Measurements from ENCODE around the gene C1QA. TPM values are rescaled to one million over a fixed set of nuclear protein-coding genes. Genes with fewer than 3 reads are reported as not detected.

The C1QA gene
- total and polyA plus RNA-seq, 2 of the 13 experiments (the other 11 are each of a cell fraction or from before 2014, with no cell fraction given) = not detected

DNA sequence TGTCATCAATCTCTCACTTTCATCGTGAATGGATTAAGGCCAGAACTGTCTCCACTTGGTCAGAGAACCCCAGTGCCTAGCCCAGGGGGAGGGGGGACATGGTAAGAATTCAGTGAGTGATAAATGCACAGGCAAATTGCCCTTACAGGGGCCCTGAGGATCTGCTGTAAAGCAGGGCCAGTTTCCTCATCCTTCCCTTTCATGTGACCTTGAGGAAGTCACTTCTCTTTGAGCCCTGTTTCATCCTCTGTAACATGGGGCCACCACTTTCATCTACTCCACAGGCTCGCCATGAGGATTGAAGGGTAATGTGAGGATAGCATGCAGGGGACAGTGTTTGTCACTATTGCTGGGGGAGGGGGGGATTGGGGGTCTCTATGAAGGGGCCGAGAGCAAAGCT is 28.1 kb upstream of the C1QA start:
- TF ChIP-seq ATAD3A (CRISPR knock-in tag; IDR thresholded peaks at IDR 0.05) (no peak), ZNF562 (CRISPR knock-in tag; IDR thresholded peaks at IDR 0.05; ENCODE audit: borderline replicate concordance) (no peak), ZNF20 (CRISPR knock-in tag; IDR thresholded peaks at IDR 0.05) (no peak), U2AF1 (optimal IDR thresholded peaks at IDR 0.05; ENCODE audit: low read depth, low read length) (no peak), ZNF678 (CRISPR knock-in tag; IDR thresholded peaks at IDR 0.05) (no peak), GFI1 (CRISPR knock-in tag; IDR thresholded peaks at IDR 0.05; ENCODE audit: borderline replicate concordance) (no peak), THAP11 (CRISPR knock-in tag; IDR thresholded peaks at IDR 0.05) (no peak), SALL2 (CRISPR knock-in tag; IDR thresholded peaks at IDR 0.05) (no peak), ZNF256 (CRISPR knock-in tag; conservative IDR thresholded peaks at IDR 0.05) (no peak), NR2F2 (IDR thresholded peaks at IDR 0.05; ENCODE audit: borderline replicate concordance, low read depth) (no peak), IKZF1 (IDR thresholded peaks at IDR 0.05) (no peak), ZMYM2 (CRISPR knock-in tag; IDR thresholded peaks at IDR 0.05) (no peak)
- TF ChIP-seq, protein P1, sequence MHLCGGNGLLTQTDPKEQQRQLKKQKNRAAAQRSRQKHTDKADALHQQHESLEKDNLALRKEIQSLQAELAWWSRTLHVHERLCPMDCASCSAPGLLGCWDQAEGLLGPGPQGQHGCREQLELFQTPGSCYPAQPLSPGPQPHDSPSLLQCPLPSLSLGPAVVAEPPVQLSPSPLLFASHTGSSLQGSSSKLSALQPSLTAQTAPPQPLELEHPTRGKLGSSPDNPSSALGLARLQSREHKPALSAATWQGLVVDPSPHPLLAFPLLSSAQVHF (CRISPR knock-in tag; IDR thresholded peaks at IDR 0.05) = no peak
- TF ChIP-seq, protein P2, sequence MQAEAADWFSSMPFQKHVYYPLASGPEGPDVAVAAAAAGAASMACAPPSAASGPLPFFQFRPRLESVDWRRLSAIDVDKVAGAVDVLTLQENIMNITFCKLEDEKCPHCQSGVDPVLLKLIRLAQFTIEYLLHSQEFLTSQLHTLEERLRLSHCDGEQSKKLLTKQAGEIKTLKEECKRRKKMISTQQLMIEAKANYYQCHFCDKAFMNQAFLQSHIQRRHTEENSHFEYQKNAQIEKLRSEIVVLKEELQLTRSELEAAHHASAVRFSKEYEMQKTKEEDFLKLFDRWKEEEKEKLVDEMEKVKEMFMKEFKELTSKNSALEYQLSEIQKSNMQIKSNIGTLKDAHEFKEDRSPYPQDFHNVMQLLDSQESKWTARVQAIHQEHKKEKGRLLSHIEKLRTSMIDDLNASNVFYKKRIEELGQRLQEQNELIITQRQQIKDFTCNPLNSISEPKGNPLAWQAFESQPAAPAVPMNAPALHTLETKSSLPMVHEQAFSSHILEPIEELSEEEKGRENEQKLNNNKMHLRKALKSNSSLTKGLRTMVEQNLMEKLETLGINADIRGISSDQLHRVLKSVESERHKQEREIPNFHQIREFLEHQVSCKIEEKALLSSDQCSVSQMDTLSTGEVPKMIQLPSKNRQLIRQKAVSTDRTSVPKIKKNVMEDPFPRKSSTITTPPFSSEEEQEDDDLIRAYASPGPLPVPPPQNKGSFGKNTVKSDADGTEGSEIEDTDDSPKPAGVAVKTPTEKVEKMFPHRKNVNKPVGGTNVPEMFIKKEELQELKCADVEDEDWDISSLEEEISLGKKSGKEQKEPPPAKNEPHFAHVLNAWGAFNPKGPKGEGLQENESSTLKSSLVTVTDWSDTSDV (CRISPR knock-in tag; IDR thresholded peaks at IDR 0.05) = no peak
- TF ChIP-seq, protein P3, sequence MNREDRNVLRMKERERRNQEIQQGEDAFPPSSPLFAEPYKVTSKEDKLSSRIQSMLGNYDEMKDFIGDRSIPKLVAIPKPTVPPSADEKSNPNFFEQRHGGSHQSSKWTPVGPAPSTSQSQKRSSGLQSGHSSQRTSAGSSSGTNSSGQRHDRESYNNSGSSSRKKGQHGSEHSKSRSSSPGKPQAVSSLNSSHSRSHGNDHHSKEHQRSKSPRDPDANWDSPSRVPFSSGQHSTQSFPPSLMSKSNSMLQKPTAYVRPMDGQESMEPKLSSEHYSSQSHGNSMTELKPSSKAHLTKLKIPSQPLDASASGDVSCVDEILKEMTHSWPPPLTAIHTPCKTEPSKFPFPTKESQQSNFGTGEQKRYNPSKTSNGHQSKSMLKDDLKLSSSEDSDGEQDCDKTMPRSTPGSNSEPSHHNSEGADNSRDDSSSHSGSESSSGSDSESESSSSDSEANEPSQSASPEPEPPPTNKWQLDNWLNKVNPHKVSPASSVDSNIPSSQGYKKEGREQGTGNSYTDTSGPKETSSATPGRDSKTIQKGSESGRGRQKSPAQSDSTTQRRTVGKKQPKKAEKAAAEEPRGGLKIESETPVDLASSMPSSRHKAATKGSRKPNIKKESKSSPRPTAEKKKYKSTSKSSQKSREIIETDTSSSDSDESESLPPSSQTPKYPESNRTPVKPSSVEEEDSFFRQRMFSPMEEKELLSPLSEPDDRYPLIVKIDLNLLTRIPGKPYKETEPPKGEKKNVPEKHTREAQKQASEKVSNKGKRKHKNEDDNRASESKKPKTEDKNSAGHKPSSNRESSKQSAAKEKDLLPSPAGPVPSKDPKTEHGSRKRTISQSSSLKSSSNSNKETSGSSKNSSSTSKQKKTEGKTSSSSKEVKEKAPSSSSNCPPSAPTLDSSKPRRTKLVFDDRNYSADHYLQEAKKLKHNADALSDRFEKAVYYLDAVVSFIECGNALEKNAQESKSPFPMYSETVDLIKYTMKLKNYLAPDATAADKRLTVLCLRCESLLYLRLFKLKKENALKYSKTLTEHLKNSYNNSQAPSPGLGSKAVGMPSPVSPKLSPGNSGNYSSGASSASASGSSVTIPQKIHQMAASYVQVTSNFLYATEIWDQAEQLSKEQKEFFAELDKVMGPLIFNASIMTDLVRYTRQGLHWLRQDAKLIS (CRISPR knock-in tag; IDR thresholded peaks at IDR 0.05) = no peak
- FAIRE-seq = no peak

More for the DNA sequence above, 28.1 kb upstream of the C1QA start:
- H3K4me3 ChIP-seq (replicated peaks in 1 of 3; ENCODE audit: insufficient read depth in 1 of 3, low read depth in 2 of 3, low read length in 3 of 3) = no peak overlapping the region
- ATAC-seq (no peak), DNase-seq (ENCODE audit: low spot score) (no peak)
- H4K20me1 ChIP-seq (ENCODE audit: insufficient read depth, low read length) = peaks cover 5% of the 10 kb centered on the region; the same call in 1 of the 2 replicates
- intact Hi-C loops (cut with micrococcal nuclease; ENCODE audit: unreplicated experiment) (no loop called here), in situ Hi-C loops (cut with HindIII; ENCODE audit: extremely low pct_ligation_motif_present, low pct_unique_long_range_greater_than_20kb) (no loop called here)
- H2AFZ ChIP-seq (ENCODE audit: low read length) = no peak overlapping the region
- POLR2A ChIA-PET = no interaction called here
- H3K9me3 ChIP-seq (ENCODE audit: low read length) = no peaks in the 10 kb centered on the region
- H3K27me3 ChIP-seq (ENCODE audit: control insufficient read depth in 1 of 2, insufficient read depth in 2 of 2, low read length in 2 of 2) = peaks cover 0 to 20% of the 10 kb centered on the region in 2 experiments; a peak in 2 of 5 replicates
- no peaks in the 10 kb centered on the region for H3K79me2 ChIP-seq (ENCODE audit: insufficient read depth, low read length)
- H3K4me1 ChIP-seq (ENCODE audit: insufficient read depth, low read length) = no peaks in the 10 kb centered on the region
- 4% methylated on average over 3 of the region's 3 CpGs for WGBS (ENCODE audit: low lambda C conversion rate)
- no TSS peak for BruUV-seq (replicated peaks)
- no peak overlapping the region for H3K27ac ChIP-seq (ENCODE audit: extremely low read length, insufficient read depth, low read length)
- no peaks in the 10 kb centered on the region for H3K36me3 ChIP-seq (replicated peaks in 1 of 2; ENCODE audit: control insufficient read depth in 1 of 2, insufficient read depth in 2 of 2, low read length in 2 of 2)
- no peak overlapping the region for H3K9ac ChIP-seq (ENCODE audit: insufficient read depth, low read depth, low read length)
- no peak overlapping the region for H3K4me2 ChIP-seq (ENCODE audit: low read depth, low read length)
- CTCF ChIA-PET (ENCODE audit: low intra/inter-chr PET ratio, low total read pairs) = no interaction called here

Measured in HepG2 (cell line).